Measurements from ENCODE around the gene PARP11. TPM values are rescaled to one million over a fixed set of nuclear protein-coding genes. Genes with fewer than 3 reads are reported as not detected.

The PARP11 gene
- total and polyA plus RNA-seq, 4 donors = 2.2 to 7.1 (median 4.0) TPM

GRCh38 chr12:3792623-3793288, 80.4 kb downstream of the PARP11 start (continued):
- TF ChIP-seq FOXA2 (IDR thresholded peaks at IDR 0.05) = no peak
- no peak for TF ChIP-seq TAF1 (conservative IDR thresholded peaks at IDR 0.05)
- peak; percentile 76 to 90 for TF ChIP-seq RXRA (IDR thresholded peaks at IDR 0.05)
- TF ChIP-seq RAD21 (IDR thresholded peaks at IDR 0.05) = peak; percentile 38 to 46

- WGBS = 57% methylated on average over 5 of the region's 5 CpGs
- no peak for DNase-seq (ENCODE audit: low spot score)
- H3K9ac ChIP-seq (ENCODE audit: low read depth in 1 of 2, low read length in 2 of 2) = no peak overlapping the region
- no peaks in the 10 kb centered on the region for H3K27me3 ChIP-seq (ENCODE audit: control insufficient read depth in 4 of 4, insufficient read depth in 4 of 4, low read length in 3 of 4)
- TF ChIP-seq RXRA (IDR thresholded peaks at IDR 0.05) (no peak), FOXA1 (IDR thresholded peaks at IDR 0.05) (no peak), TAF1 (conservative IDR thresholded peaks at IDR 0.05) (no peak)
- H3K27ac ChIP-seq (ENCODE audit: low read depth in 1 of 2, low read length in 2 of 2) = no peak overlapping the region
- H3K4me1 ChIP-seq (ENCODE audit: control insufficient read depth in 4 of 4, insufficient read depth in 4 of 4, low read length in 3 of 4) = peaks cover 9 to 41% (median 31%) of the 10 kb centered on the region in 4 donors
- H3K36me3 ChIP-seq (ENCODE audit: control insufficient read depth in 4 of 4, insufficient read depth in 3 of 4, low read depth in 1 of 4, low read length in 3 of 4) = no peaks in the 10 kb centered on the region
- no peaks in the 10 kb centered on the region for H3K9me3 ChIP-seq (ENCODE audit: control insufficient read depth in 4 of 4, low read length in 3 of 4)
- no peak overlapping the region for H3K4me3 ChIP-seq (ENCODE audit: low read depth in 1 of 3, low read length in 3 of 3)
Observed at GRCh38 chr12:3791256-3791874, 81.8 kb downstream of the PARP11 start.

- DNase-seq (ENCODE audit: low spot score) = no peak
- H3K4me3 ChIP-seq (ENCODE audit: low read depth in 1 of 3, low read length in 3 of 3) = no peak overlapping the region
- H3K9me3 ChIP-seq (ENCODE audit: control insufficient read depth in 4 of 4, low read length in 3 of 4) = no peaks in the 10 kb centered on the region
- peaks cover 9 to 34% (median 25%) of the 10 kb centered on the region in 4 donors for H3K4me1 ChIP-seq (ENCODE audit: control insufficient read depth in 4 of 4, insufficient read depth in 4 of 4, low read length in 3 of 4)
- no peaks in the 10 kb centered on the region for H3K36me3 ChIP-seq (ENCODE audit: control insufficient read depth in 4 of 4, insufficient read depth in 3 of 4, low read depth in 1 of 4, low read length in 3 of 4)
- no peaks in the 10 kb centered on the region for H3K27me3 ChIP-seq (ENCODE audit: control insufficient read depth in 4 of 4, insufficient read depth in 4 of 4, low read length in 3 of 4)
- WGBS = 97% methylated on average over 2 of the region's 2 CpGs
- H3K27ac ChIP-seq (ENCODE audit: low read depth in 1 of 2, low read length in 2 of 2) = no peak overlapping the region
- TF ChIP-seq ATF3 (IDR thresholded peaks at IDR 0.05) (no peak), TAF1 (conservative IDR thresholded peaks at IDR 0.05) (no peak), CTCF (IDR thresholded peaks at IDR 0.05; ENCODE audit: low read depth, low read length, missing input control) (no peak), HNF4G (IDR thresholded peaks at IDR 0.05) (no peak), NR2F2 (IDR thresholded peaks at IDR 0.05) (no peak), JUND (IDR thresholded peaks at IDR 0.05) (no peak), EGR1 (IDR thresholded peaks at IDR 0.05; ENCODE audit: low read depth in 2 of 2) (no peak), FOXA2 (IDR thresholded peaks at IDR 0.05) (no peak), GABPA (IDR thresholded peaks at IDR 0.05 in 1 of 2, conservative IDR thresholded peaks at IDR 0.05 in 1 of 2) (no peak), RAD21 (IDR thresholded peaks at IDR 0.05) (no peak)
- H3K9ac ChIP-seq (ENCODE audit: low read depth in 1 of 2, low read length in 2 of 2) = no peak overlapping the region
Observed at GRCh38 chr12:3790642-3791041, 82.6 kb downstream of the PARP11 start.

- H3K4me1 ChIP-seq (ENCODE audit: control insufficient read depth in 4 of 4, insufficient read depth in 4 of 4, low read length in 3 of 4) = peaks cover 7 to 26% (median 17%) of the 10 kb centered on the region in 4 donors
- 100% methylated on average over 1 of the region's 1 CpG for WGBS
- H3K4me3 ChIP-seq (ENCODE audit: low read depth in 1 of 3, low read length in 3 of 3) = no peak overlapping the region
- no peak overlapping the region for H3K9ac ChIP-seq (ENCODE audit: low read depth in 1 of 2, low read length in 2 of 2)
- no peaks in the 10 kb centered on the region for H3K9me3 ChIP-seq (ENCODE audit: control insufficient read depth in 4 of 4, low read length in 3 of 4)
- H3K27ac ChIP-seq (ENCODE audit: low read depth in 1 of 2, low read length in 2 of 2) = no peak overlapping the region
- H3K36me3 ChIP-seq (ENCODE audit: control insufficient read depth in 4 of 4, insufficient read depth in 3 of 4, low read depth in 1 of 4, low read length in 3 of 4) = no peaks in the 10 kb centered on the region
- no peak for DNase-seq (ENCODE audit: low spot score)
- no peaks in the 10 kb centered on the region for H3K27me3 ChIP-seq (ENCODE audit: control insufficient read depth in 4 of 4, insufficient read depth in 4 of 4, low read length in 3 of 4)
- TF ChIP-seq ATF3 (IDR thresholded peaks at IDR 0.05) = no peak
- no peak for TF ChIP-seq NR2F2 (IDR thresholded peaks at IDR 0.05)
- no peak for TF ChIP-seq EGR1 (IDR thresholded peaks at IDR 0.05; ENCODE audit: low read depth in 2 of 2)
- no peak for TF ChIP-seq JUND (IDR thresholded peaks at IDR 0.05)
- no peak for TF ChIP-seq CTCF (IDR thresholded peaks at IDR 0.05; ENCODE audit: low read depth, low read length, missing input control)
- TF ChIP-seq MAX (IDR thresholded peaks at IDR 0.05) = no peak
- TF ChIP-seq ZBTB33 (IDR thresholded peaks at IDR 0.05) = no peak
- no peak for TF ChIP-seq RAD21 (IDR thresholded peaks at IDR 0.05)
- no peak for TF ChIP-seq GABPA (IDR thresholded peaks at IDR 0.05 in 1 of 2, conservative IDR thresholded peaks at IDR 0.05 in 1 of 2)
- no peak for TF ChIP-seq HNF4G (IDR thresholded peaks at IDR 0.05)
- TF ChIP-seq RXRA (IDR thresholded peaks at IDR 0.05) = no peak
Observed at GRCh38 chr12:3789838-3790237, 83.4 kb downstream of the PARP11 start.

Data from liver (tissue), 9 donors.